ENCODE data around the gene SLC13A2.

- TF ChIP-seq CTCF (IDR thresholded peaks at IDR 0.05) (no peak), POLR2AphosphoS5 (IDR thresholded peaks at IDR 0.05) (no peak), POLR2A (IDR thresholded peaks at IDR 0.05) (no peak)
Observed at GRCh38 chr17:28488533-28489276, 15.3 kb downstream of the SLC13A2 start.

Data from upper lobe of left lung (tissue), 4 donors.